H9 (cell line): ENCODE data around the gene RCSD1. TPM values are rescaled to one million over a fixed set of nuclear protein-coding genes. Genes with fewer than 3 reads are reported as not detected.

Source experiments
- DNase-seq: peaks from one replicate; pipeline ENCODE4 v3.0.0-alpha.2; 2017
- H2AFZ ChIP-seq: one replicate; pipeline ENCODE4 v1.6.1; 2013; ENCODE audit warnings: mild to moderate bottlenecking, low read length, control low read depth, moderate library complexity
- H2AK5ac ChIP-seq: 2 replicates; pipeline ENCODE4 v1.6.1; 2013; ENCODE audit warnings: low read length, control low read depth, mixed read lengths; ENCODE audit not compliant: insufficient read length
- H2BK120ac ChIP-seq: one replicate; pipeline ENCODE4 v1.6.1; 2013; ENCODE audit warnings: low read depth, mild to moderate bottlenecking, low read length, control low read depth, inconsistent platforms; ENCODE audit not compliant: poor library complexity, severe bottlenecking
- H2BK12ac ChIP-seq: 2 replicates; pipeline ENCODE4 v1.6.1; 2013; ENCODE audit warnings: low read length, control low read depth, mixed read lengths, low read depth; ENCODE audit not compliant: insufficient read length
- H2BK15ac ChIP-seq: 2 replicates; pipeline ENCODE4 v1.6.1; 2013; ENCODE audit warnings: low read depth, low read length, control low read depth
- H2BK20ac ChIP-seq: one replicate; pipeline ENCODE4 v1.6.1; 2013; ENCODE audit warnings: low read depth, mild to moderate bottlenecking, low read length, control low read depth, inconsistent platforms; ENCODE audit not compliant: poor library complexity, severe bottlenecking
- H2BK5ac ChIP-seq: 2 replicates; pipeline ENCODE4 v1.6.1; 2013; ENCODE audit warnings: low read length, control low read depth, mixed read lengths; ENCODE audit not compliant: insufficient read length
- H3K14ac ChIP-seq: 2 replicates; pipeline ENCODE4 v1.6.1; 2013; ENCODE audit warnings: low read length, control low read depth; ENCODE audit not compliant: insufficient read depth
- H3K18ac ChIP-seq: 2 replicates; pipeline ENCODE4 v1.6.1; 2013; ENCODE audit warnings: low read depth, mild to moderate bottlenecking, mixed read lengths, low read length, control low read depth; ENCODE audit not compliant: insufficient read length
- H3K23ac ChIP-seq: 2 replicates; pipeline ENCODE4 v1.6.1; 2013; ENCODE audit warnings: low read length, control low read depth, mixed read lengths, low read depth; ENCODE audit not compliant: insufficient read length
- H3K23me2 ChIP-seq: 2 replicates; pipeline ENCODE4 v1.6.1; 2013; ENCODE audit warnings: low read depth, mild to moderate bottlenecking, mixed read lengths, low read length, control low read depth; ENCODE audit not compliant: insufficient read length, poor library complexity, severe bottlenecking
- H3K27ac ChIP-seq: 2 replicates; pipeline ENCODE4 v1.5.1; 2013; ENCODE audit warnings: low read length, control low read depth, mixed read lengths, low read depth; ENCODE audit not compliant: insufficient read length
- H3K27me3 ChIP-seq: 2 replicates; pipeline ENCODE4 v1.6.1; 2013; ENCODE audit warnings: low read length, control low read depth, inconsistent platforms; ENCODE audit not compliant: insufficient read depth
- H3K4ac ChIP-seq: 2 replicates; pipeline ENCODE4 v1.6.1; 2013; ENCODE audit warnings: low read depth, mild to moderate bottlenecking, control low read depth, inconsistent platforms, low read length, moderate library complexity
- H3K4me1 ChIP-seq: 2 replicates; pipeline ENCODE4 v1.6.1; 2013; ENCODE audit warnings: low read length, control low read depth, inconsistent platforms; ENCODE audit not compliant: insufficient read depth
- H3K4me2 ChIP-seq: 2 replicates; pipeline ENCODE4 v1.6.1; 2013; ENCODE audit warnings: low read length, control low read depth, mixed read lengths; ENCODE audit not compliant: insufficient read length, insufficient read depth
- H3K56ac ChIP-seq: 2 replicates; pipeline ENCODE4 v1.6.1; 2013; ENCODE audit warnings: low read depth, mild to moderate bottlenecking, mixed read lengths, low read length, control low read depth; ENCODE audit not compliant: insufficient read length
- H3K79me1 ChIP-seq: 2 replicates; pipeline ENCODE4 v1.6.1; 2013; ENCODE audit warnings: low read depth, mild to moderate bottlenecking, moderate library complexity, low read length, control low read depth, inconsistent platforms; ENCODE audit not compliant: insufficient read depth, poor library complexity, severe bottlenecking
- H3K79me2 ChIP-seq: 2 replicates; pipeline ENCODE4 v1.6.1; 2013; ENCODE audit warnings: low read length, control low read depth, inconsistent platforms; ENCODE audit not compliant: insufficient read depth
- H3K9ac ChIP-seq: 2 replicates; pipeline ENCODE4 v1.6.1; 2013; ENCODE audit warnings: low read length, control low read depth, mixed read lengths; ENCODE audit not compliant: insufficient read length; ENCODE audit errors: extremely low read depth
- H3K9me3 ChIP-seq: one replicate; pipeline ENCODE4 v1.6.1; 2013; ENCODE audit warnings: low read depth, low read length, inconsistent platforms; ENCODE audit not compliant: control insufficient read depth
- H3T11ph ChIP-seq: one replicate; pipeline ENCODE4 v1.6.1; 2013; ENCODE audit warnings: mild to moderate bottlenecking, low read length, control low read depth, inconsistent platforms
- H4K20me1 ChIP-seq: one replicate; pipeline ENCODE4 v1.6.1; 2013; ENCODE audit not compliant: control insufficient read depth, insufficient read length, insufficient read depth
- H4K5ac ChIP-seq: 2 replicates; pipeline ENCODE4 v1.6.1; 2013; ENCODE audit warnings: low read depth, mild to moderate bottlenecking, mixed read lengths, low read length, control low read depth; ENCODE audit not compliant: insufficient read length
- H4K8ac ChIP-seq: replicated peaks from 2 replicates; pipeline ENCODE4 v1.6.1; 2013; ENCODE audit warnings: low read length, control low read depth, mixed read lengths, low read depth; ENCODE audit not compliant: insufficient read length
- H4K91ac ChIP-seq: 2 replicates; pipeline ENCODE4 v1.6.1; 2013; ENCODE audit warnings: low read depth, mild to moderate bottlenecking, moderate library complexity, mixed read lengths, low read length, control low read depth; ENCODE audit not compliant: insufficient read length
- H3K27ac Mint-ChIP-seq, 3 experiments: 2 replicates in 2 of 3; 3 replicates in 1 of 3; pipeline ENCODE4 v1.8.0; 2020 to 2021; ENCODE audit warnings: mixed read lengths in 3 of 3, mild to moderate bottlenecking in 1 of 3, moderate library complexity in 1 of 3
- H3K27me3 Mint-ChIP-seq: 2 replicates; pipeline ENCODE4 v1.8.0; 2021; ENCODE audit warnings: low read depth, mild to moderate bottlenecking, moderate library complexity, mixed read lengths
- H3K36me3 Mint-ChIP-seq, 3 experiments: 2 replicates in 2 of 3; 3 replicates in 1 of 3; pipeline ENCODE4 v1.8.0; 2020 to 2021; ENCODE audit warnings: low read depth in 3 of 3, mixed read lengths in 3 of 3; ENCODE audit not compliant: insufficient read depth in 1 of 3
- H3K4me1 Mint-ChIP-seq, 2 experiments: 2 replicates each; pipeline ENCODE4 v1.8.0; 2020; ENCODE audit warnings: mixed read lengths in 2 of 2
- H3K4me3 Mint-ChIP-seq, 2 experiments: 2 replicates in 1 of 2; 3 replicates in 1 of 2; pipeline ENCODE4 v1.8.0; 2020 to 2021; ENCODE audit warnings: mild to moderate bottlenecking in 2 of 2, mixed read lengths in 2 of 2, moderate library complexity in 1 of 2
- H3K9me3 Mint-ChIP-seq, 2 experiments: 2 replicates in 1 of 2; 3 replicates in 1 of 2; pipeline ENCODE4 v1.8.0; 2020; ENCODE audit warnings: mild to moderate bottlenecking in 2 of 2, mixed read lengths in 2 of 2, moderate library complexity in 1 of 2
- CTCF ChIP-seq: fragments of 200-600 bp; sonication (generic); conservative IDR thresholded peaks from 3 replicates; pipeline ENCODE4 v1.8.0; 2021; ENCODE audit warnings: antibody characterized with exemption, mild to moderate bottlenecking
- WGBS: extraction: QIAGEN DNeasy Blood & Tissue Kit; methylation state at CpG from one replicate; pipeline ENCODE4 v1.1.7; 2013; ENCODE audit warnings: missing lambda C conversion rate, low lambda C conversion rate, mixed read lengths; ENCODE audit not compliant: insufficient read length; ENCODE audit errors: extremely low coverage; 5-methylcytosine and 5-hydroxymethylcytosine counted together
- total RNA-seq: library from RNA; stranded (reverse); gene quantifications from 2 replicates; pipeline ENCODE4 v1.2.1, GENCODE V29; 2021

Gene RCSD1
- total RNA-seq, 1 experiment from 2014 or later: 0.13 TPM

GRCh38 chr1:167620002-167620401 lies 10.0 kb upstream of the RCSD1 start:
- H3K36me3 Mint-ChIP-seq: peaks cover 6 to 7% (median 6%) of the 10 kb centered on the region in 3 experiments; a peak in 6 of 7 replicates
- H3K4me3 Mint-ChIP-seq: no peak overlapping the region

More at GRCh38 chr1:167620002-167620401, 10.0 kb upstream of the RCSD1 start:
- H3K9me3 ChIP-seq: no peaks in the 10 kb centered on the region
- WGBS: no CpG with 5 or more reads among the region's 5 CpGs
- no peak overlapping the region for H3K4me2 ChIP-seq
- H2BK12ac ChIP-seq: no peak overlapping the region
- H3K4ac ChIP-seq: no peak overlapping the region
- H2BK120ac ChIP-seq: no peak overlapping the region
- TF ChIP-seq CTCF: no peak
- H4K91ac ChIP-seq: no peak overlapping the region
- H3K4me1 Mint-ChIP-seq: peaks cover 20 to 23% of the 10 kb centered on the region in 2 experiments
- H2BK15ac ChIP-seq: no peak overlapping the region
- no peak overlapping the region for H4K5ac ChIP-seq
- no peaks in the 10 kb centered on the region for H4K20me1 ChIP-seq
- H3T11ph ChIP-seq: no peak overlapping the region
- H3K14ac ChIP-seq: no peak overlapping the region
- no peaks in the 10 kb centered on the region for H3K79me1 ChIP-seq
- DNase-seq: no peak
- H3K9me3 Mint-ChIP-seq: peaks cover 8 to 9% of the 10 kb centered on the region in 2 experiments
- peaks cover 11% of the 10 kb centered on the region; the same call in 1 of the 2 replicates for H3K4me1 ChIP-seq
- H2AK5ac ChIP-seq: no peak overlapping the region
- no peak overlapping the region for H3K27ac ChIP-seq
- H3K27ac Mint-ChIP-seq: no peak overlapping the region
- H2BK20ac ChIP-seq: no peak overlapping the region
- no peak overlapping the region for H4K8ac ChIP-seq
- no peaks in the 10 kb centered on the region for H3K27me3 ChIP-seq
- peaks cover 31% of the 10 kb centered on the region for H3K27me3 Mint-ChIP-seq
- H3K23ac ChIP-seq: no peak overlapping the region
- H3K9ac ChIP-seq: no peak overlapping the region
- H3K18ac ChIP-seq: no peak overlapping the region
- no peaks in the 10 kb centered on the region for H3K23me2 ChIP-seq
- H2AFZ ChIP-seq: no peak overlapping the region
- H3K79me2 ChIP-seq: no peaks in the 10 kb centered on the region
- no peak overlapping the region for H2BK5ac ChIP-seq
- H3K56ac ChIP-seq: no peak overlapping the region
